Spleen (tissue), 11 donors: ENCODE data around the gene CHST13. TPM values are rescaled to one million over a fixed set of nuclear protein-coding genes. Genes with fewer than 3 reads are reported as not detected.

Experiments used
- DNase-seq: peaks from one replicate; pipeline ENCODE4 v3.0.0-alpha.2; 2020
- H3K27ac ChIP-seq, 8 donors: fragments of 200-600 bp; sonication (generic) in 7 of 8; 1 replicate in 4 of 8; 2 replicates in 4 of 8; pipeline versions ENCODE4 v1.5.0 to v1.8.0; 2016 to 2021; ENCODE audit warnings: inconsistent platforms in 4 of 8, mild to moderate bottlenecking in 4 of 8, moderate library complexity in 1 of 8
- H3K27me3 ChIP-seq, 7 donors: fragments of 200-600 bp; sonication (generic) in 6 of 7; replicated peaks in 1 of 7; 1 replicate in 4 of 7; 2 replicates in 3 of 7; pipeline versions ENCODE4 v1.5.0 to v1.8.0; 2016 to 2021; ENCODE audit warnings: inconsistent platforms in 3 of 7, mild to moderate bottlenecking in 1 of 7
- H3K36me3 ChIP-seq, 6 donors: fragments of 200-600 bp; sonication (generic) in 5 of 6; 1 replicate in 4 of 6; 2 replicates in 2 of 6; pipeline versions ENCODE4 v1.5.0 to v1.8.0; 2016 to 2021; ENCODE audit warnings: inconsistent platforms in 2 of 6
- H3K4me1 ChIP-seq, 6 donors: fragments of 200-600 bp; sonication (generic) in 5 of 6; 1 replicate in 3 of 6; 2 replicates in 3 of 6; pipeline versions ENCODE4 v1.5.0 to v1.8.0; 2016 to 2021; ENCODE audit warnings: inconsistent platforms in 3 of 6
- H3K4me3 ChIP-seq, 8 donors: fragments of 200-600 bp; sonication (generic) in 7 of 8; 1 replicate in 4 of 8; 2 replicates in 4 of 8; pipeline versions ENCODE4 v1.5.0 to v1.8.0; 2016 to 2021; ENCODE audit warnings: inconsistent platforms in 4 of 8, mild to moderate bottlenecking in 4 of 8, moderate library complexity in 2 of 8
- H3K9me3 ChIP-seq, 8 donors: fragments of 200-600 bp; sonication (generic) in 7 of 8; 1 replicate in 4 of 8; 2 replicates in 4 of 8; pipeline versions ENCODE4 v1.5.0 to v1.8.0; 2016 to 2021; ENCODE audit warnings: inconsistent platforms in 4 of 8
- CTCF ChIP-seq, 11 experiments: fragments of 200-600 bp in 7 of 11; fragments of 450-650 bp in 4 of 11; sonication (generic) in 4 of 11; IDR thresholded peaks in 8 of 11; conservative IDR thresholded peaks in 3 of 11; 1 replicate in 7 of 11; 2 replicates in 4 of 11; pipeline versions ENCODE4 v1.4.0 to v1.8.0; 2016 to 2021; ENCODE audit warnings: antibody characterized with exemption in 11 of 11, inconsistent platforms in 4 of 11, mild to moderate bottlenecking in 1 of 11
- POLR2A ChIP-seq, 3 donors: fragments of 450-650 bp; IDR thresholded peaks; one replicate each; pipeline ENCODE4 v1.5.1; 2017; ENCODE audit warnings: antibody characterized with exemption in 3 of 3, mild to moderate bottlenecking in 1 of 3
- POLR2AphosphoS5 ChIP-seq, 3 donors: sonication (generic); formaldehyde crosslinking; IDR thresholded peaks; one replicate each; pipeline ENCODE4 v1.5.1; 2017; ENCODE audit warnings: antibody characterized with exemption in 3 of 3
- WGBS, 5 donors: extraction: QIAGEN DNeasy Blood & Tissue Kit in 3 of 5; methylation state at CpG; one replicate each; pipeline versions ENCODE4 v1.1.5 to v1.1.7; 2013 to 2018; 5-methylcytosine and 5-hydroxymethylcytosine counted together
- intact Hi-C: fragments of 100-400 bp; cut with DNase I; formaldehyde crosslinking; loops from one replicate; pipeline ENCODE4 v1.15.0; 2023; ENCODE audit warnings: low total_unique reads
- polyA plus RNA-seq, 3 donors: library from polyadenylated mRNA; stranded (reverse); fragments of 200-250 nt; gene quantifications; one replicate each; pipeline ENCODE4 v1.2.1, GENCODE V29; 2013
- total RNA-seq, 7 donors: library from RNA; depleted of rRNA in 3 of 7; stranded (reverse); fragments of >200 nt in 3 of 7; fragmentation: NEBNext Ultra II Directional in 4 of 7; extraction: Animal tissue kit (Norgen Biotek cat#: 25700) in 4 of 7; gene quantifications; one replicate each; pipeline versions ENCODE4 v1.1.0 to v1.2.1, GENCODE V29; 2016 to 2021
- donor health status: healthy with polysubstance abuse.
- donor health status: DM: no; HTN: no; CAD: no; lungs with moderate emphysema.
- donor health status: DM: no; HTN: no; CAD: no.
- donor health status: Bipolar disorder and iron deficiency.
- donor health status: healthy.
- donor health status: DM: no; HTN: no; CAD: no.
- donor health status: DM: yes; HTN: yes; CAD: no.

The CHST13 gene
- total and polyA plus RNA-seq, 10 donors = 0.26 to 11.2 (median 2.9) TPM

- Histone ChIP-seq H3K27me3 (no peaks in the 10 kb centered on the region), H3K27ac (no peak overlapping the region), H3K36me3 (no peaks in the 10 kb centered on the region), H3K4me3 (no peak overlapping the region), H3K9me3 (no peaks in the 10 kb centered on the region), H3K4me1 (peaks cover 9 to 59% (median 36%) of the 10 kb centered on the region in 6 donors)
- TF ChIP-seq CTCF (IDR thresholded peaks at IDR 0.05 in 8 of 11, conservative IDR thresholded peaks at IDR 0.05 in 3 of 11) = no peak
- intact Hi-C loops = no loop called here
- peak; percentile 65 for DNase-seq
- WGBS, 5 donors = 80 to 95% (median 89%) methylated on average over 8 to 14 of the region's 14 CpGs
These were observed 40.6 kb upstream of the CHST13 start for GRCh38 chr3:126483321-126483761.

- H3K4me3 ChIP-seq = no peak overlapping the region
- TF ChIP-seq POLR2AphosphoS5 (IDR thresholded peaks at IDR 0.05) = no peak
- no peak for TF ChIP-seq CTCF (IDR thresholded peaks at IDR 0.05 in 8 of 11, conservative IDR thresholded peaks at IDR 0.05 in 3 of 11)
- no peak for TF ChIP-seq POLR2A (IDR thresholded peaks at IDR 0.05)
- H3K36me3 ChIP-seq = no peaks in the 10 kb centered on the region
These were observed 39.8 kb upstream of the CHST13 start for GRCh38 chr3:126484148-126484547.

GRCh38 chr3:126484662-126485061 is 39.3 kb upstream of the CHST13 start:
- DNase-seq = peak; percentile 67
- Histone ChIP-seq H3K4me1 (peaks cover 9 to 67% (median 37%) of the 10 kb centered on the region in 6 donors), H3K27me3 (no peaks in the 10 kb centered on the region), H3K27ac (peak overlapping the region in 1 of 8 donors; percentile 33), H3K9me3 (no peaks in the 10 kb centered on the region), H3K36me3 (no peaks in the 10 kb centered on the region), H3K4me3 (no peak overlapping the region)
- intact Hi-C loops = no loop called here
- 72 to 95% (median 80%) methylated on average over 3 of the region's 3 CpGs for WGBS, 5 donors
- TF ChIP-seq CTCF (IDR thresholded peaks at IDR 0.05 in 8 of 11, conservative IDR thresholded peaks at IDR 0.05 in 3 of 11) (no peak), POLR2AphosphoS5 (IDR thresholded peaks at IDR 0.05) (no peak)

More at GRCh38 chr3:126484148-126484547, 39.8 kb upstream of the CHST13 start:
- Histone ChIP-seq H3K4me1 (peaks cover 9 to 62% (median 36%) of the 10 kb centered on the region in 6 donors), H3K27ac (peak overlapping the region in 1 of 8 donors; percentile 33), H3K27me3 (no peaks in the 10 kb centered on the region), H3K9me3 (no peaks in the 10 kb centered on the region)
- intact Hi-C loops = no loop called here
- WGBS, 5 donors = 50 to 89% (median 73%) methylated on average over 3 of the region's 3 CpGs
- peak; percentile 24 for DNase-seq

DNA sequence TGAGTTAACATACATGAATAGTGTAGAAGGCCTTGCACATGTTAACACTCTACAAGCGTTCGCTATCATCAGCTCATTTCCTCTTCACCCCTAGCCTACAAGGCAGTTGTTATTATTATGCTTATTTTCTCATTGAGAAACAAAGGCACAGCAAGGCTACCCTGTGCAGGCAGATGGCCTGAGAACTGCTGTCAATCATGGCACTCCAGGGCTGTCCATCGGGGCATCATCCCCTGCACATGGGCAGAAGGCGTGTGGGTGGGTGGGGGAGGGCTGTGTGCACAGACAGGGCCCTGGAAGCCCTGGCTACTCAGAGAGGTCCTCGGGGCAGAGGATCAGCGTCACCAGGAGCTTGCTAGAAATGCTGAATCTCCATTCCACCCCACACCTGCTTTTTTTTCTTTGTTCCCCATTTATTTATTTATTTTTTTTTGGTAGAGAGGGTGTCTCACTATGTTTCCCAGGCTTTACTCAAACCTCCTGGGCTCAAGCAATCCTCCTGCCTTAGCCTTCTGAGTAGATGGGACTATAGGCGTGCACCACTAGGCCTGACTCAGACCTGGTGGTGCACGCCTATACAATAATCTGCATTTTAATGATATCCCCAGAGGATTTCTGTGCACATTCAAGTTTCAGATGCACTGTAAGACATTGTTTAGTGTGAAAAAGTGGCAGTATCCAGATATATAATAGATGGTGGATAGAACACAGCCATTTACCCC is 38.6 kb upstream of the CHST13 start:
- peak overlapping the region in 1 of 8 donors; percentile 86 for H3K27ac ChIP-seq
- H3K4me3 ChIP-seq = no peak overlapping the region
- DNase-seq = peak; percentile 17
- no peaks in the 10 kb centered on the region for H3K9me3 ChIP-seq
- 76 to 89% (median 84%) methylated on average over 8 of the region's 8 CpGs for WGBS, 5 donors
- peaks cover 9 to 74% (median 41%) of the 10 kb centered on the region in 6 donors for H3K4me1 ChIP-seq
- intact Hi-C loops = no loop called here
- no peaks in the 10 kb centered on the region for H3K27me3 ChIP-seq
- H3K36me3 ChIP-seq = no peaks in the 10 kb centered on the region
- TF ChIP-seq CTCF (IDR thresholded peaks at IDR 0.05 in 8 of 11, conservative IDR thresholded peaks at IDR 0.05 in 3 of 11) (no peak), POLR2A (IDR thresholded peaks at IDR 0.05) (no peak), POLR2AphosphoS5 (IDR thresholded peaks at IDR 0.05) (no peak)
